MG63 (cell line): Measurements from ENCODE around the gene EVC. TPM values are rescaled to one million over a fixed set of nuclear protein-coding genes. Genes with fewer than 3 reads are reported as not detected.
A peak's percentile ranks its signal among the peaks of the same experiment; 100 is the strongest.

Experiments used
- DNase-seq: peaks from one replicate; pipeline ENCODE4 v3.0.0-alpha.2; 2020
- H3K27me3 ChIP-seq: fragments of 250-450 bp; sonication (Bioruptor Pico); 2 replicates; pipeline ENCODE4 v1.5.1; 2020; ENCODE audit warnings: mild to moderate bottlenecking, moderate library complexity
- H3K36me3 ChIP-seq: fragments of 250-450 bp; sonication (Bioruptor Pico); 2 replicates; pipeline ENCODE4 v1.5.1; 2020; ENCODE audit warnings: mild to moderate bottlenecking, moderate library complexity
- H3K4me3 ChIP-seq: fragments of 250-450 bp; sonication (Bioruptor Pico); 2 replicates; pipeline ENCODE4 v1.5.1; 2020; ENCODE audit warnings: mild to moderate bottlenecking, moderate library complexity
- H3K9me3 ChIP-seq: fragments of 250-450 bp; sonication (Bioruptor Pico); 2 replicates; pipeline ENCODE4 v1.5.1; 2020; ENCODE audit warnings: mild to moderate bottlenecking, moderate library complexity
- total RNA-seq: library from RNA; depleted of rRNA; stranded (reverse); fragments of >200 nt; shearing (Covaris generic); gene quantifications from 2 replicates; pipeline ENCODE4 v1.2.3, GENCODE V29; 2014; ENCODE audit warnings: low replicate concordance

EVC gene
- total RNA-seq, 1 experiment from 2014 or later = 4.6 TPM

GRCh38 chr4:5757954-5758353 is 47.0 kb downstream of the EVC start:
- Histone ChIP-seq H3K27me3 (no peaks in the 10 kb centered on the region), H3K4me3 (no peak overlapping the region), H3K36me3 (no peaks in the 10 kb centered on the region), H3K9me3 (no peaks in the 10 kb centered on the region)
- no peak for DNase-seq

- peak; percentile 73 for DNase-seq
- Histone ChIP-seq H3K27me3 (no peaks in the 10 kb centered on the region), H3K36me3 (no peaks in the 10 kb centered on the region)
Observed at GRCh38 chr4:5758741-5759140, 47.7 kb downstream of the EVC start.

GRCh38 chr4:5759236-5760075 is 48.5 kb downstream of the EVC start:
- no peak for DNase-seq
- H3K27me3 ChIP-seq = no peaks in the 10 kb centered on the region
- H3K9me3 ChIP-seq = no peaks in the 10 kb centered on the region
- no peak overlapping the region for H3K4me3 ChIP-seq
- H3K36me3 ChIP-seq = no peaks in the 10 kb centered on the region

More at GRCh38 chr4:5758741-5759140, 47.7 kb downstream of the EVC start:
- H3K9me3 ChIP-seq = no peaks in the 10 kb centered on the region
- no peak overlapping the region for H3K4me3 ChIP-seq

GRCh38 chr4:5760246-5760645 is 49.2 kb downstream of the EVC start:
- H3K4me3 ChIP-seq = no peak overlapping the region
- H3K9me3 ChIP-seq = no peaks in the 10 kb centered on the region
- no peaks in the 10 kb centered on the region for H3K36me3 ChIP-seq
- H3K27me3 ChIP-seq = no peaks in the 10 kb centered on the region
- DNase-seq = no peak

- DNase-seq = no peak
- Histone ChIP-seq H3K27me3 (no peaks in the 10 kb centered on the region), H3K36me3 (no peaks in the 10 kb centered on the region), H3K4me3 (no peak overlapping the region), H3K9me3 (no peaks in the 10 kb centered on the region)
Observed at GRCh38 chr4:5760936-5761480, 50.0 kb downstream of the EVC start.

- no peaks in the 10 kb centered on the region for H3K9me3 ChIP-seq
- no peaks in the 10 kb centered on the region for H3K27me3 ChIP-seq
- no peak for DNase-seq
- no peak overlapping the region for H3K4me3 ChIP-seq
- H3K36me3 ChIP-seq = no peaks in the 10 kb centered on the region
Observed at GRCh38 chr4:5770051-5770450, 59.0 kb downstream of the EVC start.

GRCh38 chr4:5772528-5773270 is 61.7 kb downstream of the EVC start:
- H3K36me3 ChIP-seq = no peaks in the 10 kb centered on the region
- DNase-seq = no peak

GRCh38 chr4:5773271-5773555 is 62.2 kb downstream of the EVC start:
- DNase-seq = no peak
- Histone ChIP-seq H3K27me3 (no peaks in the 10 kb centered on the region), H3K9me3 (peaks cover 3% of the 10 kb centered on the region)

More at GRCh38 chr4:5772528-5773270, 61.7 kb downstream of the EVC start:
- no peak overlapping the region for H3K4me3 ChIP-seq
- peaks cover 3% of the 10 kb centered on the region for H3K9me3 ChIP-seq
- H3K27me3 ChIP-seq = no peaks in the 10 kb centered on the region

GRCh38 chr4:5774416-5775036 is 63.5 kb downstream of the EVC start:
- H3K9me3 ChIP-seq = peaks cover 3% of the 10 kb centered on the region
- H3K36me3 ChIP-seq = no peaks in the 10 kb centered on the region
- no peaks in the 10 kb centered on the region for H3K27me3 ChIP-seq
- DNase-seq = no peak
- no peak overlapping the region for H3K4me3 ChIP-seq

More at GRCh38 chr4:5773271-5773555, 62.2 kb downstream of the EVC start:
- H3K36me3 ChIP-seq = no peaks in the 10 kb centered on the region
- H3K4me3 ChIP-seq = no peak overlapping the region

GRCh38 chr4:5776510-5776909 is 65.5 kb downstream of the EVC start:
- DNase-seq = no peak
- Histone ChIP-seq H3K36me3 (no peaks in the 10 kb centered on the region), H3K4me3 (no peak overlapping the region), H3K9me3 (peaks cover 3% of the 10 kb centered on the region), H3K27me3 (no peaks in the 10 kb centered on the region)

- Histone ChIP-seq H3K36me3 (0 out of 2 replicates have a peak, but pooled peaks cover 3% of the 10 kb centered on the region), H3K27me3 (no peaks in the 10 kb centered on the region), H3K9me3 (peaks cover 3% of the 10 kb centered on the region), H3K4me3 (no peak overlapping the region)
- no peak for DNase-seq
Observed at GRCh38 chr4:5780831-5781480, 70.0 kb downstream of the EVC start.

- H3K4me3 ChIP-seq = no peak overlapping the region
- H3K27me3 ChIP-seq = no peaks in the 10 kb centered on the region
- H3K9me3 ChIP-seq = no peaks in the 10 kb centered on the region; the same call in 1 of the 2 replicates
- H3K36me3 ChIP-seq = 0 out of 2 replicates have a peak, but pooled peaks cover 3% of the 10 kb centered on the region
- DNase-seq = no peak
Observed at GRCh38 chr4:5781691-5782090, 70.7 kb downstream of the EVC start.

GRCh38 chr4:5782829-5783476 is 72.0 kb downstream of the EVC start:
- Histone ChIP-seq H3K27me3 (no peaks in the 10 kb centered on the region), H3K9me3 (no peaks in the 10 kb centered on the region), H3K36me3 (0 out of 2 replicates have a peak, but pooled peaks cover 3% of the 10 kb centered on the region), H3K4me3 (no peak overlapping the region)
- no peak for DNase-seq

- no peak for DNase-seq
- no peaks in the 10 kb centered on the region for H3K27me3 ChIP-seq
- no peak overlapping the region for H3K4me3 ChIP-seq
- 0 out of 2 replicates have a peak, but pooled peaks cover 3% of the 10 kb centered on the region for H3K36me3 ChIP-seq
- no peaks in the 10 kb centered on the region for H3K9me3 ChIP-seq
Observed at GRCh38 chr4:5783486-5783885, 72.5 kb downstream of the EVC start.

GRCh38 chr4:5784021-5784420 is 73.0 kb downstream of the EVC start:
- Histone ChIP-seq H3K36me3 (0 out of 2 replicates have a peak, but pooled peaks cover 3% of the 10 kb centered on the region), H3K4me3 (no peak overlapping the region), H3K27me3 (no peaks in the 10 kb centered on the region), H3K9me3 (no peaks in the 10 kb centered on the region)
- no peak for DNase-seq

GRCh38 chr4:5784960-5785611 is 74.1 kb downstream of the EVC start:
- Histone ChIP-seq H3K36me3 (0 out of 2 replicates have a peak, but pooled peaks cover 3% of the 10 kb centered on the region), H3K27me3 (no peaks in the 10 kb centered on the region), H3K4me3 (no peak overlapping the region), H3K9me3 (no peaks in the 10 kb centered on the region)
- no peak for DNase-seq
